ENCODE results near the gene GSTM3. TPM values are rescaled to one million over a fixed set of nuclear protein-coding genes. Genes with fewer than 3 reads are reported as not detected.

Gene GSTM3
- total and polyA plus RNA-seq, 2 of the 13 experiments (the other 11 are each of a cell fraction or from before 2014, with no cell fraction given) = 127 to 142 TPM

- H3K4me3 ChIP-seq (replicated peaks in 1 of 3; ENCODE audit: insufficient read depth in 1 of 3, low read depth in 2 of 3, low read length in 3 of 3) = no peak overlapping the region; a peak in 1 of 6 replicates
- no peaks in the 10 kb centered on the region for H4K20me1 ChIP-seq (ENCODE audit: insufficient read depth, low read length)
- intact Hi-C loops (cut with micrococcal nuclease; ENCODE audit: unreplicated experiment) = no loop called here
- FAIRE-seq = no peak
- in situ Hi-C loops (cut with HindIII; ENCODE audit: extremely low pct_ligation_motif_present, low pct_unique_long_range_greater_than_20kb) = no loop called here
- no peak for ATAC-seq
- ChIA-PET CTCF (ENCODE audit: low intra/inter-chr PET ratio, low total read pairs) (no interaction called here), POLR2A (interaction anchor here (0.6 to 2.2 kb wide), 3 partner anchors 11 to 38 kb away, joined by 3 to 5 read pairs (median 5); no protein-coding TSS in a partner anchor)
- H3K79me2 ChIP-seq (ENCODE audit: insufficient read depth, low read length) = peaks cover 24% of the 10 kb centered on the region
- H3K36me3 ChIP-seq (replicated peaks in 1 of 2; ENCODE audit: control insufficient read depth in 1 of 2, insufficient read depth in 2 of 2, low read length in 2 of 2) = peaks cover 7 to 35% of the 10 kb centered on the region in 2 experiments; a peak in 4 of 5 replicates
- H3K4me2 ChIP-seq (ENCODE audit: low read depth, low read length) = peak overlapping the region; percentile 7; the same call in 1 of the 2 replicates
- TF ChIP-seq DMAP1 (CRISPR knock-in tag; IDR thresholded peaks at IDR 0.05) (no peak), SAFB2 (CRISPR knock-in tag; IDR thresholded peaks at IDR 0.05; ENCODE audit: borderline replicate concordance, low read depth) (no peak)
- TF ChIP-seq, protein P1, sequence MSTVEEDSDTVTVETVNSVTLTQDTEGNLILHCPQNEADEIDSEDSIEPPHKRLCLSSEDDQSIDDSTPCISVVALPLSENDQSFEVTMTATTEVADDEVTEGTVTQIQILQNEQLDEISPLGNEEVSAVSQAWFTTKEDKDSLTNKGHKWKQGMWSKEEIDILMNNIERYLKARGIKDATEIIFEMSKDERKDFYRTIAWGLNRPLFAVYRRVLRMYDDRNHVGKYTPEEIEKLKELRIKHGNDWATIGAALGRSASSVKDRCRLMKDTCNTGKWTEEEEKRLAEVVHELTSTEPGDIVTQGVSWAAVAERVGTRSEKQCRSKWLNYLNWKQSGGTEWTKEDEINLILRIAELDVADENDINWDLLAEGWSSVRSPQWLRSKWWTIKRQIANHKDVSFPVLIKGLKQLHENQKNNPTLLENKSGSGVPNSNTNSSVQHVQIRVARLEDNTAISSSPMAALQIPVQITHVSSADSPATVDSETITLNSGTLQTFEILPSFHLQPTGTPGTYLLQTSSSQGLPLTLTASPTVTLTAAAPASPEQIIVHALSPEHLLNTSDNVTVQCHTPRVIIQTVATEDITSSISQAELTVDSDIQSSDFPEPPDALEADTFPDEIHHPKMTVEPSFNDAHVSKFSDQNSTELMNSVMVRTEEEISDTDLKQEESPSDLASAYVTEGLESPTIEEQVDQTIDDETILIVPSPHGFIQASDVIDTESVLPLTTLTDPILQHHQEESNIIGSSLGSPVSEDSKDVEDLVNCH (CRISPR knock-in tag; IDR thresholded peaks at IDR 0.05) = no peak
- no TSS peak for BruUV-seq (replicated peaks)
- 85% methylated on average over 4 of the region's 7 CpGs for WGBS (ENCODE audit: low lambda C conversion rate)
- H3K27me3 ChIP-seq (ENCODE audit: control insufficient read depth in 1 of 2, insufficient read depth in 2 of 2, low read length in 2 of 2) = no peaks in the 10 kb centered on the region; a peak in 1 of 5 replicates
- no peaks in the 10 kb centered on the region for H3K9me3 ChIP-seq (ENCODE audit: low read length)
- no peak overlapping the region for H3K27ac ChIP-seq (ENCODE audit: extremely low read length, insufficient read depth, low read length)
- DNase-seq (ENCODE audit: low spot score) = no peak
- peaks cover 59% of the 10 kb centered on the region for H3K4me1 ChIP-seq (ENCODE audit: insufficient read depth, low read length)
- H3K9ac ChIP-seq (ENCODE audit: insufficient read depth, low read depth, low read length) = no peak overlapping the region
- no peak overlapping the region for H2AFZ ChIP-seq (ENCODE audit: low read length)
These were observed 19.9 kb upstream of the GSTM3 start for GRCh38 chr1:109760581-109761226.

All from HepG2 (cell line).